Right lobe of liver (tissue), 4 donors: ENCODE measurements around the gene PXDN.

Experiments used
- POLR2A ChIP-seq: fragments of 450-650 bp; IDR thresholded peaks from one replicate; pipeline ENCODE4 v1.6.1; 2017; ENCODE audit warnings: antibody characterized with exemption, mild to moderate bottlenecking
- TF ChIP-seq, protein P1 (sequence below), 4 donors: fragments of 200-600 bp in 3 of 4; fragments of 450-650 bp in 1 of 4; IDR thresholded peaks; one replicate each; pipeline versions ENCODE4 v1.5.1 to v1.8.0; 2016 to 2022; ENCODE audit warnings: antibody characterized with exemption in 4 of 4, mild to moderate bottlenecking in 2 of 4
- donor health status: DM: no; HTN: no; CAD: no.
- donor health status: DM: no; HTN: no; CAD: no.
- donor health status: DM: no; HTN: yes; CAD: no.

DNA sequence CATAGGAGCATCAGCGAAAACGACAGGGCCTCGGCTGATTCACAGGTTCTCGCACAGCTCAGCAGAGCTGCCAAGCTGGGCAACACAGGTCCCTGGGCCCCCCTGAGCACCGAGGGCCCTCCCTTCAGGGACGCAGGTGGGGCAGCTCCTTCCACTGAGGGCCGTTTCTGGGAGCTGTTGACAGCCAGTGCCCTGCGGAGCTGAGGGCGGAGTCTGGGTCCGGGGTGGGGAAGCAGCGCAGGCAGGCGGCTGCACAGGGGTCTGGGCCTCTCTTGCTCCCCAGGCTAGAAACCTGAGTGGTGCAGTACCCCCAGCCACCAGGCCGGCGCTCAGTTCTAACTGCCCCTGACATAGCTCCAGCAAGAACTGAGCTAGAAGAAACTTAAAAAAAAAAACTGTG, 65.7 kb downstream of the PXDN start:
- TF ChIP-seq, protein P1, sequence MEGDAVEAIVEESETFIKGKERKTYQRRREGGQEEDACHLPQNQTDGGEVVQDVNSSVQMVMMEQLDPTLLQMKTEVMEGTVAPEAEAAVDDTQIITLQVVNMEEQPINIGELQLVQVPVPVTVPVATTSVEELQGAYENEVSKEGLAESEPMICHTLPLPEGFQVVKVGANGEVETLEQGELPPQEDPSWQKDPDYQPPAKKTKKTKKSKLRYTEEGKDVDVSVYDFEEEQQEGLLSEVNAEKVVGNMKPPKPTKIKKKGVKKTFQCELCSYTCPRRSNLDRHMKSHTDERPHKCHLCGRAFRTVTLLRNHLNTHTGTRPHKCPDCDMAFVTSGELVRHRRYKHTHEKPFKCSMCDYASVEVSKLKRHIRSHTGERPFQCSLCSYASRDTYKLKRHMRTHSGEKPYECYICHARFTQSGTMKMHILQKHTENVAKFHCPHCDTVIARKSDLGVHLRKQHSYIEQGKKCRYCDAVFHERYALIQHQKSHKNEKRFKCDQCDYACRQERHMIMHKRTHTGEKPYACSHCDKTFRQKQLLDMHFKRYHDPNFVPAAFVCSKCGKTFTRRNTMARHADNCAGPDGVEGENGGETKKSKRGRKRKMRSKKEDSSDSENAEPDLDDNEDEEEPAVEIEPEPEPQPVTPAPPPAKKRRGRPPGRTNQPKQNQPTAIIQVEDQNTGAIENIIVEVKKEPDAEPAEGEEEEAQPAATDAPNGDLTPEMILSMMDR (IDR thresholded peaks at IDR 0.05) = no peak
- no peak for TF ChIP-seq POLR2A
